Lower leg skin (tissue), 4 donors: ENCODE data around the gene STRIP2. TPM values are rescaled to one million over a fixed set of nuclear protein-coding genes. Genes with fewer than 3 reads are reported as not detected.

Source experiments
- DNase-seq, 2 donors: peaks; one replicate each; pipeline ENCODE4 v3.0.0-alpha.2; 2019; ENCODE audit warnings: low spot score in 2 of 2
- H3K4me3 ChIP-seq: fragments of 200-600 bp; sonication (generic); 2 replicates; pipeline ENCODE4 v1.5.1; 2017; ENCODE audit warnings: mild to moderate bottlenecking, low read depth; ENCODE audit not compliant: poor library complexity, severe bottlenecking
- POLR2A ChIP-seq, 2 donors: fragments of 450-650 bp; IDR thresholded peaks; one replicate each; pipeline ENCODE4 v1.6.1; 2016 to 2017; ENCODE audit warnings: antibody characterized with exemption in 2 of 2, mild to moderate bottlenecking in 1 of 2, moderate library complexity in 1 of 2
- WGBS, 2 donors: methylation state at CpG; one replicate each; pipeline ENCODE4 v1.1.5; 2018; 5-methylcytosine and 5-hydroxymethylcytosine counted together
- intact Hi-C: fragments of 100-400 bp; cut with DNase I; formaldehyde crosslinking; loops from one replicate; pipeline ENCODE4 v1.15.0; 2023; ENCODE audit warnings: low total_unique reads
- total RNA-seq, 4 donors: library from RNA; depleted of rRNA; stranded (reverse); fragments of >200 nt; gene quantifications; one replicate each; pipeline ENCODE4 v1.1.0, GENCODE V29; 2016
- TF ChIP-seq, protein P1 (sequence below), 3 donors: fragments of 450-650 bp; IDR thresholded peaks; one replicate each; pipeline ENCODE4 v1.5.1; 2016; ENCODE audit warnings: antibody characterized with exemption in 3 of 3, mild to moderate bottlenecking in 3 of 3, moderate library complexity in 2 of 3

Gene STRIP2
- total RNA-seq, 4 donors from 2014 or later: 0.30 to 1.4 (median 0.79) TPM

DNA sequence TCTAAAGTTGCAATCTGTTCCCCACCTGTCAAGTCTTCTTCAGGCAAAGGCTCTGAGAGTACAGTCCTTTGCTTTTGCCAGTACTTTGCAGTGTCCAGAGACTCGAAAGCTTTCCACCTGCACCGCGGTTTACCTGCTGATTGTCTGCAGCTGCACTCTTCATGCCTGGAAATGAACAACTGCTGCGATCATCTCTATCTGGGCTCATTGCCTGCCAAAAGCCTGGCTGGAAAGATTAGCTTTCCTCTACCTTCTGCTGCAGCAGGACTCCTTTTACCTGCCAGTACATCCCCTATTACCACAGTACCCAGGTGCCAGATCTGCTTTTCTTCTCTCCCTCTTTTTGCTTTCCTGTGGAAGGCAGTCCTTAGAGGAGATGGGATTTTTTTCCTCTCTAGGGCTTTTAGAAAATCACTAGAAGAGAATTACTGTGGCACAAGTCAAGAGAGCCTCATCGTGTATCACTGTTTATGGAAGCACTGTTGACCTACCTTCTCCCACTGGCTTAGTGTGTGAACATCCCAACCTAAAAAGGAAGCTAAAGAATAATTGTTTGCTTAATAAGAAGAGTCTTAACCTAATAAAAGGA is 2.2 kb downstream of the STRIP2 start:
- no peak overlapping the region for H3K4me3 ChIP-seq
- no peak for DNase-seq
- WGBS, 2 donors: 76 to 78% methylated on average over 5 of the region's 5 CpGs
- TF ChIP-seq, protein P1, sequence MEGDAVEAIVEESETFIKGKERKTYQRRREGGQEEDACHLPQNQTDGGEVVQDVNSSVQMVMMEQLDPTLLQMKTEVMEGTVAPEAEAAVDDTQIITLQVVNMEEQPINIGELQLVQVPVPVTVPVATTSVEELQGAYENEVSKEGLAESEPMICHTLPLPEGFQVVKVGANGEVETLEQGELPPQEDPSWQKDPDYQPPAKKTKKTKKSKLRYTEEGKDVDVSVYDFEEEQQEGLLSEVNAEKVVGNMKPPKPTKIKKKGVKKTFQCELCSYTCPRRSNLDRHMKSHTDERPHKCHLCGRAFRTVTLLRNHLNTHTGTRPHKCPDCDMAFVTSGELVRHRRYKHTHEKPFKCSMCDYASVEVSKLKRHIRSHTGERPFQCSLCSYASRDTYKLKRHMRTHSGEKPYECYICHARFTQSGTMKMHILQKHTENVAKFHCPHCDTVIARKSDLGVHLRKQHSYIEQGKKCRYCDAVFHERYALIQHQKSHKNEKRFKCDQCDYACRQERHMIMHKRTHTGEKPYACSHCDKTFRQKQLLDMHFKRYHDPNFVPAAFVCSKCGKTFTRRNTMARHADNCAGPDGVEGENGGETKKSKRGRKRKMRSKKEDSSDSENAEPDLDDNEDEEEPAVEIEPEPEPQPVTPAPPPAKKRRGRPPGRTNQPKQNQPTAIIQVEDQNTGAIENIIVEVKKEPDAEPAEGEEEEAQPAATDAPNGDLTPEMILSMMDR (IDR thresholded peaks at IDR 0.05): no peak
- intact Hi-C loops: no loop called here

DNA sequence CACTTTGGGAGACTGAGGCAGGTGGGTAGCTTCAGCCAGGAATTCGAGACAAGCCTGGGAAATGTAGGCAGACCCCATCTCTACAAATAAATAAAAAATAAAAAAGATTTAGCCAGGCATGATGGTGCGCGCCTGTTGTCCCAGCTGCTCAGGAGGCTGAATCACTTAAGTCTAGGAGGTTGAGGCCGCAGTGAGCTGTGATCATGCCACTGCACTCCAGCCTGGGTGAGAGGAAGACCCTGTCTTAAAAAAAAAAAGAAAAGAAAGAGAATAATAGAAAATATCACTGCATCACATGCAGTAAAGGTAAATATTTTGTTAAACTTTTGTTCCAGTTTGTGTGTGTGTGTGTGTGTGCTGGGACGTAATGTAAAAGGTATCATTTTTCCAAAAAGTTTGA is 3.0 kb downstream of the STRIP2 start:
- intact Hi-C loops: no loop called here
- H3K4me3 ChIP-seq: no peak overlapping the region
- TF ChIP-seq, protein P1 (IDR thresholded peaks at IDR 0.05): no peak
- no peak for TF ChIP-seq POLR2A (IDR thresholded peaks at IDR 0.05)
- WGBS, 2 donors: 97 to 98% methylated on average over 5 of the region's 5 CpGs
- no peak for DNase-seq

DNA sequence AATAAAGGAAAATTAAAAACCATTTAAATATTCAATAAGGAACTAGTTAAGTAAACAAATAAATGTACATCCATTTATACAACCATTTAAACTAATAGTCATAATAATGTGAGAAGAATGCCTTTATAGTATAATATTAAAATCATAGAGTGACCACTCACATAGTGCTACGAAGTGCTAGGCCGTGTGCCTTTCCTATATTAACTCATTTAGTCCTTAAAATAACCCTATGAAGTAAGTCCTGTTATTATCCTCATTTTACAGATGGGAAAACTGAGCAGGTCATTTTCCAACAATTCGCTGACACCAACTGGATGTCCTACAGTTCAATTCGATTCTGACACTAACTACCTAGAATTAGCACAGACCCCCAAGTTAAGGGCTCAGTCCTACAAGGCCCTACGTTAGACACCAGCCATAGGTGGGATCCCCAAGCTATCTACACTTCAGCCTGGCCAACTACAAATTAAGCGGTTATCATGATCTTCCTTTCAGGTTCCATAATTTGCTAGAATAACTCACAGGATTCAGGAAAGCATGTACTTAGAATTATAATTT is 4.1 kb downstream of the STRIP2 start:
- intact Hi-C loops: no loop called here
- no peak for DNase-seq
- TF ChIP-seq POLR2A (IDR thresholded peaks at IDR 0.05): no peak
- TF ChIP-seq, protein P1 (IDR thresholded peaks at IDR 0.05): no peak
- H3K4me3 ChIP-seq: no peak overlapping the region
- WGBS, 2 donors: 93 to 98% methylated on average over 6 of the region's 6 CpGs

DNA sequence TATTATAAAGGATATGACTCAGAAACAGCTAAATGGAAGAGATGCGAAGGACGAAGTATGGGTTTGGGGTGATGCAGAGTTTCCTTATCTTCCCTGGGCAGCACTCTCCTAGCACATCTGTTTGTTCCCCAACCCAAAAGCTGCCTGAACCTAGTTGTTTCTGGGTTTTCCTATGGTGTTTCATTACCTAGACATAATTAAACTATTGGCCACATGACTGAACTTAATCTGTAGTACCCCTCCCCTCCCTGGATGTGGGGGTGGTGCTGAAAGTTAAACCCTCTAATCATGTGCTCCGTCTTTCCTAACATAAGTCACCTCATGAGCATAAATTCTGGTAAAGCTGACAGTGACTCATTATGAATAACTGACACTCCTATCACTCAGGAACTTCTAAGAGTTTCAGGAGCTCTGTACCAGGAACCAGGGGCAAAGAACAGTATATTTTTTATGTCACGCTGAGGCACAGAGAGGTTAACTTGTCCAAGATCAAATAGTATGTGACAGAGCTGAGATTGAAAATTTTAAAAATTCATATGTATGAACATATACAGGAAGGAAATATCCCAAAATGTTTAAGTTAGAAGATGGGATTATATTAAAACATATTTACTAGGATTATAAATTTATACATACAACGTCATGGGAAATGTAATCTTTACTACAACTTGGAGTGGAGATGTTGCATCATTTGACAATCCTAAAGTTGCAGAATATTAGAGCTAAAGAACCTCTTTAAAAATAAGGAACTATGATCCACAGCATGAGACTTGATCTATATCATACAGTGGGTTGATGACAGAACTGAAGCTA is 4.8 kb downstream of the STRIP2 start:
- H3K4me3 ChIP-seq: no peak overlapping the region
- no peak for DNase-seq
- 68 to 79% methylated on average over 5 of the region's 5 CpGs for WGBS, 2 donors
- TF ChIP-seq POLR2A (IDR thresholded peaks at IDR 0.05): no peak
- TF ChIP-seq, protein P1 (IDR thresholded peaks at IDR 0.05): no peak
- intact Hi-C loops: no loop called here

DNA sequence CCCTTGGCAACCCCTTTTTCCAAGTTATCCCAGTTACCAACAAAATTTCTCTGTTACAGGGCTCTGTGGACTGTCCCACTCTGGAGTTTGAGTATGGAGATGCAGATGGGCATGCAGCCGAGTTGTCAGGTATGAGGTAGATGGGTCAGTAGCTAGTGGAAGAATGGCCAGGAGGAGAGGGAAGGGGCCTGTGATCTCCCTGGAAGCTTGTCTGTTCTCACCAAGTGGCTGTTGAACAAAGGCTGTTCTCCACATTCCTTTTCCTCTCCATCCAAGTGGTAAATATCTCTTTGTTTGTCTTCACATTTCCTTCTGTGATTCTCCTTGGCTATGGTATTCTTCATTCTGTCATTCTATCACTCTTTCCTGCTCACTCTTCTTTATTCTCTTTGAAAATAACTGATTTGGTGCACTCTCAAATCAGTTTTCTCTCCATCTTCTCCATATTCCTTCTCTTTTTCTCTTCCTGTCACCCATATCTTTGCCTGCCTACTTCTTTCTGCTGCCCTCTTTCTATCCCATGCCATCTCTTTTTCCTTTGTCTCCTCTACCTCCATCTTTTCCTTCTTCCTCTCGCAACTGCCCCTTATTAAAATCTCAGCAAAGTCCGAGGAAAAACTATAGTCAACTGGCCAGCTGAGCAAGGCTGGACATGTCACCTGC is 5.9 kb downstream of the STRIP2 start:
- intact Hi-C loops: no loop called here
- H3K4me3 ChIP-seq: no peak overlapping the region
- 90% methylated on average over 3 of the region's 3 CpGs for WGBS, 2 donors
- no peak for DNase-seq
- TF ChIP-seq, protein P1 (IDR thresholded peaks at IDR 0.05): no peak
- TF ChIP-seq POLR2A (IDR thresholded peaks at IDR 0.05): no peak
